GM12875 (cell line): ENCODE data around the gene COLEC12.
"Not testable (repeated sequence)": the region's sequence is repeated elsewhere in the genome, so short reads cannot be mapped to it uniquely, and the experiment has no call there.

Experiments used
- H3K4me3 ChIP-seq: one replicate; pipeline ENCODE4 v1.5.1; 2011; ENCODE audit warnings: low read depth, low read length, control low read depth
- CTCF ChIP-seq: IDR thresholded peaks from 2 replicates; pipeline ENCODE4 v1.5.1; 2011; ENCODE audit warnings: low read depth, mild to moderate bottlenecking, control low read depth, inconsistent platforms, low read length, moderate library complexity, borderline replicate concordance; ENCODE audit not compliant: insufficient read depth

The COLEC12 gene

GRCh38 chr18:292271-292670 is 208.2 kb downstream of the COLEC12 start:
- no peak for TF ChIP-seq CTCF
- no peak overlapping the region for H3K4me3 ChIP-seq

GRCh38 chr18:289970-290369 is 210.5 kb downstream of the COLEC12 start:
- H3K4me3 ChIP-seq: not testable (repeated sequence)

GRCh38 chr18:289026-289425 is 211.5 kb downstream of the COLEC12 start:
- H3K4me3 ChIP-seq: no peak overlapping the region
- TF ChIP-seq CTCF: no peak

- no peak overlapping the region for H3K4me3 ChIP-seq
- TF ChIP-seq CTCF: 0 out of 2 replicates have a peak, but pooled peaks have one; percentile 7
Measured at GRCh38 chr18:286515-287310, 213.8 kb downstream of the COLEC12 start.

- no peak for TF ChIP-seq CTCF
- H3K4me3 ChIP-seq: no peak overlapping the region
Measured at GRCh38 chr18:285817-286216, 214.7 kb downstream of the COLEC12 start.

GRCh38 chr18:275486-275885 is 225.0 kb downstream of the COLEC12 start:
- H3K4me3 ChIP-seq: no peak overlapping the region
- no peak for TF ChIP-seq CTCF

GRCh38 chr18:274313-274712 is 226.2 kb downstream of the COLEC12 start:
- TF ChIP-seq CTCF: no peak
- no peak overlapping the region for H3K4me3 ChIP-seq

GRCh38 chr18:273525-273924 is 227.0 kb downstream of the COLEC12 start:
- no peak for TF ChIP-seq CTCF
- H3K4me3 ChIP-seq: no peak overlapping the region
